DOHH2 (cell line): ENCODE data around the gene GALNT3.

Experiments
- H3F3A ChIP-seq: fragments of 200-600 bp; sonication (generic), shearing (Covaris generic); 2 replicates; pipeline ENCODE4 v1.6.0; 2016; ENCODE audit warnings: antibody characterized with exemption, mild to moderate bottlenecking; ENCODE audit not compliant: control insufficient read depth, insufficient read depth
- H3K27ac ChIP-seq: fragments of 200-600 bp; sonication (generic); 2 replicates; pipeline ENCODE4 v1.5.1; 2014; ENCODE audit warnings: low read depth, mild to moderate bottlenecking, low read length, moderate library complexity
- H3K27me3 ChIP-seq: fragments of 200-600 bp; sonication (generic); 2 replicates; pipeline ENCODE4 v1.6.1; 2014; ENCODE audit warnings: mild to moderate bottlenecking, low read length, mixed read lengths; ENCODE audit not compliant: control insufficient read depth
- H3K36me3 ChIP-seq: fragments of 200-600 bp; sonication (generic); 2 replicates; pipeline ENCODE4 v1.6.1; 2014; ENCODE audit warnings: mild to moderate bottlenecking, low read length, moderate library complexity, mixed read lengths; ENCODE audit not compliant: control insufficient read depth
- H3K4me1 ChIP-seq: fragments of 200-600 bp; sonication (generic); 2 replicates; pipeline ENCODE4 v1.6.1; 2014; ENCODE audit warnings: mild to moderate bottlenecking, low read length, mixed read lengths; ENCODE audit not compliant: control insufficient read depth
- H3K4me2 ChIP-seq: fragments of 200-600 bp; sonication (generic); 2 replicates; pipeline ENCODE4 v1.6.0; 2014; ENCODE audit warnings: mild to moderate bottlenecking, low read length, moderate library complexity
- H3K4me3 ChIP-seq: fragments of 200-600 bp; sonication (generic); 2 replicates; pipeline ENCODE4 v1.5.1; 2014; ENCODE audit warnings: mild to moderate bottlenecking, low read length, mixed read lengths
- H3K79me2 ChIP-seq: fragments of 200-600 bp; sonication (generic); 2 replicates; pipeline ENCODE4 v1.6.1; 2014; ENCODE audit warnings: mild to moderate bottlenecking, low read length, mixed read lengths; ENCODE audit not compliant: control insufficient read depth
- H3K9me2 ChIP-seq: fragments of 200-600 bp; sonication (generic); replicated peaks from 2 replicates; pipeline ENCODE4 v1.6.1; 2014; ENCODE audit warnings: mild to moderate bottlenecking, low read length, mixed read lengths; ENCODE audit not compliant: control insufficient read depth
- H3K9me3 ChIP-seq: fragments of 200-600 bp; sonication (generic); 2 replicates; pipeline ENCODE4 v1.6.1; 2014; ENCODE audit warnings: antibody characterized with exemption, low read length, mixed read lengths; ENCODE audit not compliant: control insufficient read depth, insufficient read depth
- H4K20me1 ChIP-seq: fragments of 200-600 bp; sonication (generic); 2 replicates; pipeline ENCODE4 v1.6.0; 2014; ENCODE audit warnings: low read depth, mild to moderate bottlenecking, antibody characterized with exemption, low read length, moderate library complexity; ENCODE audit not compliant: control insufficient read depth, insufficient read depth
- CTCF ChIP-seq: fragments of 200-600 bp; sonication (generic); IDR thresholded peaks from one replicate; pipeline ENCODE4 v1.5.1; 2014; ENCODE audit warnings: antibody characterized with exemption, mild to moderate bottlenecking, low read depth, low read length; ENCODE audit not compliant: poor library complexity, severe bottlenecking
- EZH2phosphoT487 ChIP-seq: fragments of 200-600 bp; sonication (generic); IDR thresholded peaks from 2 replicates; pipeline ENCODE4 v1.6.1; 2017; ENCODE audit warnings: borderline replicate concordance, mild to moderate bottlenecking, antibody characterized with exemption, low read length, moderate library complexity, mixed read lengths

Gene GALNT3

GRCh38 chr2:165718610-165719210 is 75.3 kb downstream of the GALNT3 start:
- no peaks in the 10 kb centered on the region for H3K9me3 ChIP-seq
- no peaks in the 10 kb centered on the region for H3K36me3 ChIP-seq
- H3K9me2 ChIP-seq: no peaks in the 10 kb centered on the region
- no peaks in the 10 kb centered on the region for H3K4me1 ChIP-seq
- H3K27ac ChIP-seq: no peak overlapping the region
- H4K20me1 ChIP-seq: no peaks in the 10 kb centered on the region
- no peak overlapping the region for H3K4me3 ChIP-seq
- H3K4me2 ChIP-seq: no peak overlapping the region
- H3K27me3 ChIP-seq: no peaks in the 10 kb centered on the region
- H3K79me2 ChIP-seq: no peaks in the 10 kb centered on the region
- TF ChIP-seq CTCF (no peak), EZH2phosphoT487 (no peak)
- no peaks in the 10 kb centered on the region for H3F3A ChIP-seq

GRCh38 chr2:165716091-165716490 is 78.0 kb downstream of the GALNT3 start:
- Histone ChIP-seq H3K4me2 (no peak overlapping the region), H3K9me3 (no peaks in the 10 kb centered on the region), H3K4me1 (no peaks in the 10 kb centered on the region), H3K9me2 (no peaks in the 10 kb centered on the region), H3K27me3 (no peaks in the 10 kb centered on the region), H3K79me2 (no peaks in the 10 kb centered on the region), H3K27ac (no peak overlapping the region), H3K36me3 (no peaks in the 10 kb centered on the region), H3F3A (no peaks in the 10 kb centered on the region), H3K4me3 (no peak overlapping the region), H4K20me1 (no peaks in the 10 kb centered on the region)
- TF ChIP-seq EZH2phosphoT487 (no peak), CTCF (no peak)

GRCh38 chr2:165706960-165707487 is 87.0 kb downstream of the GALNT3 start:
- Histone ChIP-seq H3K9me3 (no peaks in the 10 kb centered on the region), H3K27ac (no peak overlapping the region), H3K4me1 (no peaks in the 10 kb centered on the region), H4K20me1 (no peaks in the 10 kb centered on the region), H3K4me2 (no peak overlapping the region), H3K36me3 (no peaks in the 10 kb centered on the region), H3K9me2 (no peaks in the 10 kb centered on the region), H3K27me3 (no peaks in the 10 kb centered on the region), H3K4me3 (no peak overlapping the region), H3K79me2 (no peaks in the 10 kb centered on the region), H3F3A (no peaks in the 10 kb centered on the region)
- no peak for TF ChIP-seq CTCF
- TF ChIP-seq EZH2phosphoT487: no peak
